H9 (cell line): ENCODE results near the gene RBM23. TPM values are rescaled to one million over a fixed set of nuclear protein-coding genes. Genes with fewer than 3 reads are reported as not detected.

Experiments
- DNase-seq: peaks from one replicate; pipeline ENCODE4 v3.0.0-alpha.2; 2017
- H2AFZ ChIP-seq: one replicate; pipeline ENCODE4 v1.6.1; 2013; ENCODE audit warnings: mild to moderate bottlenecking, low read length, control low read depth, moderate library complexity
- H2AK5ac ChIP-seq: 2 replicates; pipeline ENCODE4 v1.6.1; 2013; ENCODE audit warnings: low read length, control low read depth, mixed read lengths; ENCODE audit not compliant: insufficient read length
- H2BK120ac ChIP-seq: one replicate; pipeline ENCODE4 v1.6.1; 2013; ENCODE audit warnings: low read depth, mild to moderate bottlenecking, low read length, control low read depth, inconsistent platforms; ENCODE audit not compliant: poor library complexity, severe bottlenecking
- H2BK12ac ChIP-seq: 2 replicates; pipeline ENCODE4 v1.6.1; 2013; ENCODE audit warnings: low read length, control low read depth, mixed read lengths, low read depth; ENCODE audit not compliant: insufficient read length
- H2BK15ac ChIP-seq: 2 replicates; pipeline ENCODE4 v1.6.1; 2013; ENCODE audit warnings: low read depth, low read length, control low read depth
- H2BK20ac ChIP-seq: one replicate; pipeline ENCODE4 v1.6.1; 2013; ENCODE audit warnings: low read depth, mild to moderate bottlenecking, low read length, control low read depth, inconsistent platforms; ENCODE audit not compliant: poor library complexity, severe bottlenecking
- H2BK5ac ChIP-seq: 2 replicates; pipeline ENCODE4 v1.6.1; 2013; ENCODE audit warnings: low read length, control low read depth, mixed read lengths; ENCODE audit not compliant: insufficient read length
- H3K14ac ChIP-seq: 2 replicates; pipeline ENCODE4 v1.6.1; 2013; ENCODE audit warnings: low read length, control low read depth; ENCODE audit not compliant: insufficient read depth
- H3K18ac ChIP-seq: 2 replicates; pipeline ENCODE4 v1.6.1; 2013; ENCODE audit warnings: low read depth, mild to moderate bottlenecking, mixed read lengths, low read length, control low read depth; ENCODE audit not compliant: insufficient read length
- H3K23ac ChIP-seq: 2 replicates; pipeline ENCODE4 v1.6.1; 2013; ENCODE audit warnings: low read length, control low read depth, mixed read lengths, low read depth; ENCODE audit not compliant: insufficient read length
- H3K23me2 ChIP-seq: 2 replicates; pipeline ENCODE4 v1.6.1; 2013; ENCODE audit warnings: low read depth, mild to moderate bottlenecking, mixed read lengths, low read length, control low read depth; ENCODE audit not compliant: insufficient read length, poor library complexity, severe bottlenecking
- H3K27ac ChIP-seq: 2 replicates; pipeline ENCODE4 v1.5.1; 2013; ENCODE audit warnings: low read length, control low read depth, mixed read lengths, low read depth; ENCODE audit not compliant: insufficient read length
- H3K27me3 ChIP-seq: 2 replicates; pipeline ENCODE4 v1.6.1; 2013; ENCODE audit warnings: low read length, control low read depth, inconsistent platforms; ENCODE audit not compliant: insufficient read depth
- H3K4ac ChIP-seq: 2 replicates; pipeline ENCODE4 v1.6.1; 2013; ENCODE audit warnings: low read depth, mild to moderate bottlenecking, control low read depth, inconsistent platforms, low read length, moderate library complexity
- H3K4me1 ChIP-seq: 2 replicates; pipeline ENCODE4 v1.6.1; 2013; ENCODE audit warnings: low read length, control low read depth, inconsistent platforms; ENCODE audit not compliant: insufficient read depth
- H3K4me2 ChIP-seq: 2 replicates; pipeline ENCODE4 v1.6.1; 2013; ENCODE audit warnings: low read length, control low read depth, mixed read lengths; ENCODE audit not compliant: insufficient read length, insufficient read depth
- H3K56ac ChIP-seq: 2 replicates; pipeline ENCODE4 v1.6.1; 2013; ENCODE audit warnings: low read depth, mild to moderate bottlenecking, mixed read lengths, low read length, control low read depth; ENCODE audit not compliant: insufficient read length
- H3K79me1 ChIP-seq: 2 replicates; pipeline ENCODE4 v1.6.1; 2013; ENCODE audit warnings: low read depth, mild to moderate bottlenecking, moderate library complexity, low read length, control low read depth, inconsistent platforms; ENCODE audit not compliant: insufficient read depth, poor library complexity, severe bottlenecking
- H3K79me2 ChIP-seq: 2 replicates; pipeline ENCODE4 v1.6.1; 2013; ENCODE audit warnings: low read length, control low read depth, inconsistent platforms; ENCODE audit not compliant: insufficient read depth
- H3K9ac ChIP-seq: 2 replicates; pipeline ENCODE4 v1.6.1; 2013; ENCODE audit warnings: low read length, control low read depth, mixed read lengths; ENCODE audit not compliant: insufficient read length; ENCODE audit errors: extremely low read depth
- H3K9me3 ChIP-seq: one replicate; pipeline ENCODE4 v1.6.1; 2013; ENCODE audit warnings: low read depth, low read length, inconsistent platforms; ENCODE audit not compliant: control insufficient read depth
- H3T11ph ChIP-seq: one replicate; pipeline ENCODE4 v1.6.1; 2013; ENCODE audit warnings: mild to moderate bottlenecking, low read length, control low read depth, inconsistent platforms
- H4K20me1 ChIP-seq: one replicate; pipeline ENCODE4 v1.6.1; 2013; ENCODE audit not compliant: control insufficient read depth, insufficient read length, insufficient read depth
- H4K5ac ChIP-seq: 2 replicates; pipeline ENCODE4 v1.6.1; 2013; ENCODE audit warnings: low read depth, mild to moderate bottlenecking, mixed read lengths, low read length, control low read depth; ENCODE audit not compliant: insufficient read length
- H4K8ac ChIP-seq: replicated peaks from 2 replicates; pipeline ENCODE4 v1.6.1; 2013; ENCODE audit warnings: low read length, control low read depth, mixed read lengths, low read depth; ENCODE audit not compliant: insufficient read length
- H4K91ac ChIP-seq: 2 replicates; pipeline ENCODE4 v1.6.1; 2013; ENCODE audit warnings: low read depth, mild to moderate bottlenecking, moderate library complexity, mixed read lengths, low read length, control low read depth; ENCODE audit not compliant: insufficient read length
- H3K27ac Mint-ChIP-seq, 3 experiments: 2 replicates in 2 of 3; 3 replicates in 1 of 3; pipeline ENCODE4 v1.8.0; 2020 to 2021; ENCODE audit warnings: mixed read lengths in 3 of 3, mild to moderate bottlenecking in 1 of 3, moderate library complexity in 1 of 3
- H3K27me3 Mint-ChIP-seq: 2 replicates; pipeline ENCODE4 v1.8.0; 2021; ENCODE audit warnings: low read depth, mild to moderate bottlenecking, moderate library complexity, mixed read lengths
- H3K36me3 Mint-ChIP-seq, 3 experiments: 2 replicates in 2 of 3; 3 replicates in 1 of 3; pipeline ENCODE4 v1.8.0; 2020 to 2021; ENCODE audit warnings: low read depth in 3 of 3, mixed read lengths in 3 of 3; ENCODE audit not compliant: insufficient read depth in 1 of 3
- H3K4me1 Mint-ChIP-seq, 2 experiments: 2 replicates each; pipeline ENCODE4 v1.8.0; 2020; ENCODE audit warnings: mixed read lengths in 2 of 2
- H3K4me3 Mint-ChIP-seq, 2 experiments: 2 replicates in 1 of 2; 3 replicates in 1 of 2; pipeline ENCODE4 v1.8.0; 2020 to 2021; ENCODE audit warnings: mild to moderate bottlenecking in 2 of 2, mixed read lengths in 2 of 2, moderate library complexity in 1 of 2
- H3K9me3 Mint-ChIP-seq, 2 experiments: 2 replicates in 1 of 2; 3 replicates in 1 of 2; pipeline ENCODE4 v1.8.0; 2020; ENCODE audit warnings: mild to moderate bottlenecking in 2 of 2, mixed read lengths in 2 of 2, moderate library complexity in 1 of 2
- WGBS: extraction: QIAGEN DNeasy Blood & Tissue Kit; methylation state at CpG from one replicate; pipeline ENCODE4 v1.1.7; 2013; ENCODE audit warnings: missing lambda C conversion rate, low lambda C conversion rate, mixed read lengths; ENCODE audit not compliant: insufficient read length; ENCODE audit errors: extremely low coverage; 5-methylcytosine and 5-hydroxymethylcytosine counted together
- total RNA-seq: library from RNA; stranded (reverse); gene quantifications from 2 replicates; pipeline ENCODE4 v1.2.1, GENCODE V29; 2021
- TF ChIP-seq, protein P1 (sequence below): fragments of 200-600 bp; sonication (generic); conservative IDR thresholded peaks from 3 replicates; pipeline ENCODE4 v1.8.0; 2021; ENCODE audit warnings: antibody characterized with exemption, mild to moderate bottlenecking

The RBM23 gene
- total RNA-seq, 1 experiment from 2014 or later, result 79.0 TPM

DNA sequence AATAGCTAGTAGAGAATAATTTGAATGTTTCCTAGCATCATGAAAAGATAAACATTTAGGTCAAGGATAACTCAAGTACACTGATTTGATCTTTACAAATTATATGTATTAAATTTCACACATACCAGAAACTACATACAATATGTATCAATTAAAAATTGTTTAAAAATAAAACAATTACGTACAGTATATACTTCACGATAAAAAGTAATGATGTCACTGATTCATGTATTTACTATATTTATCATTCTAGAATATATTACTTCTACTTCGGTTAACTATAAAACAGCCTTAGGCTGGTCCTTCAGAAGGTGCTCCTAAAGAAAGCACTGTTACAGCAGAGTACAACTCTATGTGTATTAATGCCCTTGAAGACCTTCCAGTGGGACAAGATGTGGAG is 11.5 kb downstream of the RBM23 start:
- H3K9me3 ChIP-seq, result no peaks in the 10 kb centered on the region
- H4K8ac ChIP-seq, result no peak overlapping the region
- H3K23me2 ChIP-seq, result no peaks in the 10 kb centered on the region
- H3K23ac ChIP-seq, result no peak overlapping the region
- Mint-ChIP-seq H3K9me3 (no peaks in the 10 kb centered on the region), H3K4me3 (no peak overlapping the region), H3K27me3 (no peaks in the 10 kb centered on the region; the same call in 1 of the 2 replicates), H3K36me3 (peaks cover 33 to 75% (median 66%) of the 10 kb centered on the region in 3 experiments), H3K27ac (no peak overlapping the region), H3K4me1 (no peaks in the 10 kb centered on the region)
- no peak overlapping the region for H2AK5ac ChIP-seq
- H3K4me1 ChIP-seq, result no peaks in the 10 kb centered on the region
- TF ChIP-seq, protein P1, sequence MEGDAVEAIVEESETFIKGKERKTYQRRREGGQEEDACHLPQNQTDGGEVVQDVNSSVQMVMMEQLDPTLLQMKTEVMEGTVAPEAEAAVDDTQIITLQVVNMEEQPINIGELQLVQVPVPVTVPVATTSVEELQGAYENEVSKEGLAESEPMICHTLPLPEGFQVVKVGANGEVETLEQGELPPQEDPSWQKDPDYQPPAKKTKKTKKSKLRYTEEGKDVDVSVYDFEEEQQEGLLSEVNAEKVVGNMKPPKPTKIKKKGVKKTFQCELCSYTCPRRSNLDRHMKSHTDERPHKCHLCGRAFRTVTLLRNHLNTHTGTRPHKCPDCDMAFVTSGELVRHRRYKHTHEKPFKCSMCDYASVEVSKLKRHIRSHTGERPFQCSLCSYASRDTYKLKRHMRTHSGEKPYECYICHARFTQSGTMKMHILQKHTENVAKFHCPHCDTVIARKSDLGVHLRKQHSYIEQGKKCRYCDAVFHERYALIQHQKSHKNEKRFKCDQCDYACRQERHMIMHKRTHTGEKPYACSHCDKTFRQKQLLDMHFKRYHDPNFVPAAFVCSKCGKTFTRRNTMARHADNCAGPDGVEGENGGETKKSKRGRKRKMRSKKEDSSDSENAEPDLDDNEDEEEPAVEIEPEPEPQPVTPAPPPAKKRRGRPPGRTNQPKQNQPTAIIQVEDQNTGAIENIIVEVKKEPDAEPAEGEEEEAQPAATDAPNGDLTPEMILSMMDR, result no peak
- no peak overlapping the region for H2AFZ ChIP-seq
- H3K18ac ChIP-seq, result no peak overlapping the region
- no peaks in the 10 kb centered on the region for H3K79me2 ChIP-seq
- H2BK20ac ChIP-seq, result no peak overlapping the region
- H3K56ac ChIP-seq, result no peak overlapping the region
- DNase-seq, result no peak
- no peak overlapping the region for H3K27ac ChIP-seq
- no peaks in the 10 kb centered on the region for H3K79me1 ChIP-seq
- no peak overlapping the region for H3K14ac ChIP-seq
- no CpG with 5 or more reads among the region's 3 CpGs for WGBS
- no peak overlapping the region for H3K9ac ChIP-seq
- no peak overlapping the region for H4K91ac ChIP-seq
- H3K4ac ChIP-seq, result no peak overlapping the region
- no peaks in the 10 kb centered on the region for H4K20me1 ChIP-seq
- no peak overlapping the region for H2BK15ac ChIP-seq
- no peak overlapping the region for H3T11ph ChIP-seq
- no peak overlapping the region for H2BK120ac ChIP-seq
- H3K4me2 ChIP-seq, result no peak overlapping the region
- no peak overlapping the region for H2BK12ac ChIP-seq
- H4K5ac ChIP-seq, result no peak overlapping the region
- no peaks in the 10 kb centered on the region for H3K27me3 ChIP-seq
- H2BK5ac ChIP-seq, result no peak overlapping the region
